A673 (cell line): Measurements from ENCODE around the gene PAK1. TPM values are rescaled to one million over a fixed set of nuclear protein-coding genes. Genes with fewer than 3 reads are reported as not detected.

Source experiments
- BruUV-seq: library from RNA; stranded (reverse); fragments of 400-500 nt; replicated peaks from 2 replicates; lab custom pipeline; 2021; lab: Mats Ljungman, UMichigan
- CTCF ChIA-PET: fragments of 300-600 bp; sonication (Branson Sonifier 250); formaldehyde crosslinking; loops from one replicate; lab custom pipeline; 2022; ENCODE audit warnings: antibody characterized with exemption; lab: Charles Lee
- POLR2A ChIA-PET: fragments of 300-600 bp; sonication (Branson Sonifier 250); formaldehyde crosslinking; loops from one replicate; lab custom pipeline; 2022; ENCODE audit warnings: antibody characterized with exemption; ENCODE audit not compliant: low non-redundant PET; lab: Charles Lee
- DNase-seq: peaks from one replicate; pipeline ENCODE4 v3.0.0-alpha.2; 2015; ENCODE audit warnings: low spot score
- H3K27ac ChIP-seq: fragments of 200-600 bp; sonication (generic); 2 replicates; pipeline ENCODE4 v1.5.1; 2016; ENCODE audit warnings: mixed run types, low read depth, mild to moderate bottlenecking, mixed read lengths, antibody characterized with exemption, low read length; ENCODE audit not compliant: poor library complexity, severe bottlenecking
- H3K27me3 ChIP-seq: fragments of 200-600 bp; sonication (generic); replicated peaks from 2 replicates; pipeline ENCODE4 v1.6.1; 2017; ENCODE audit warnings: mixed run types, low read depth, mild to moderate bottlenecking, mixed read lengths, antibody characterized with exemption, low read length; ENCODE audit not compliant: insufficient read depth, poor library complexity
- H3K36me3 ChIP-seq: fragments of 200-600 bp; sonication (generic); 2 replicates; pipeline ENCODE4 v1.6.1; 2016; ENCODE audit warnings: mixed run types, mild to moderate bottlenecking, mixed read lengths, antibody characterized with exemption, low read length; ENCODE audit not compliant: insufficient read depth, poor library complexity, severe bottlenecking
- H3K4me1 ChIP-seq: fragments of 200-600 bp; sonication (generic); 2 replicates; pipeline ENCODE4 v1.6.1; 2017; ENCODE audit warnings: mixed run types, mild to moderate bottlenecking, mixed read lengths, antibody characterized with exemption, low read length; ENCODE audit not compliant: insufficient read depth, poor library complexity, severe bottlenecking
- H3K4me3 ChIP-seq: fragments of 200-600 bp; sonication (generic); 2 replicates; pipeline ENCODE4 v1.5.1; 2016; ENCODE audit warnings: low read depth, mixed run types, mild to moderate bottlenecking, mixed read lengths, low read length; ENCODE audit not compliant: poor library complexity, severe bottlenecking
- H3K9me3 ChIP-seq: fragments of 200-600 bp; sonication (generic); 2 replicates; pipeline ENCODE4 v1.6.1; 2016; ENCODE audit warnings: mixed run types, low read depth, mild to moderate bottlenecking, mixed read lengths, antibody characterized with exemption, low read length; ENCODE audit not compliant: poor library complexity, severe bottlenecking
- EZH2 ChIP-seq: fragments of 200-600 bp; sonication (generic); IDR thresholded peaks from 2 replicates; pipeline ENCODE4 v1.6.1; 2017; ENCODE audit warnings: borderline replicate concordance, low read depth, mild to moderate bottlenecking, mixed read lengths, antibody characterized with exemption, low read length; ENCODE audit not compliant: poor library complexity, severe bottlenecking
- intact Hi-C: fragments of 100-400 bp; cut with micrococcal nuclease; formaldehyde crosslinking; loops from one replicate; pipeline ENCODE4 v1.10.0; 2022; ENCODE audit not compliant: unreplicated experiment
- total RNA-seq: library from RNA; stranded (reverse); gene quantifications from 2 replicates; pipeline ENCODE4 v1.2.3, GENCODE V29; 2021
- TF ChIP-seq, protein P1 (sequence below): fragments of 300-800, 200-600 bp; sonication (generic); conservative IDR thresholded peaks from 2 replicates; pipeline ENCODE4 v1.5.1; 2017; ENCODE audit warnings: low read depth, mild to moderate bottlenecking, antibody characterized with exemption, low read length, moderate library complexity, mixed read lengths

The PAK1 gene
- total RNA-seq, 1 experiment from 2014 or later = 44.2 TPM

DNA sequence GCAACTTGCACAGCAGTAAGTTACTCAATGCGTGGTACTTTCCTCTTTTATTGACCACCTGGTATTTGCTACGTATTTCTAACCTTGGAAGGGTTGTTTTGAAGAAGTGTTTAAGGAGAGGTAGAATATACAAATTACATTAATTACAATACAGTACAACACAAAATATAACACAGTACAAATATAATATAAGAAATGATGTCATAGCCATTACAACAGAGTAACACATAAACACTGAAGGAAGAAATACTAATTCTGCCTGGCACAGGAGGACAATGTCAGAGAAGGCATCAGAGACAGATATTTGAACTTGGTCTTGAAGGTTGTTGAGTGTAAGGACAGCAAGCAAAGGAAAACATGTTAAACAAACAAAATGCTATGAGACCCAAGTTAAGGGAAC lies 25.6 kb downstream of the PAK1 start:
- POLR2A ChIA-PET = no interaction called here
- Histone ChIP-seq H3K4me3 (no peak overlapping the region), H3K27me3 (no peaks in the 10 kb centered on the region), H3K36me3 (no peaks in the 10 kb centered on the region), H3K27ac (no peak overlapping the region), H3K9me3 (no peaks in the 10 kb centered on the region), H3K4me1 (no peaks in the 10 kb centered on the region)
- intact Hi-C loops = no loop called here
- DNase-seq = no peak
- BruUV-seq = no TSS peak
- CTCF ChIA-PET = no interaction called here
- no peak for TF ChIP-seq EZH2
- TF ChIP-seq, protein P1, sequence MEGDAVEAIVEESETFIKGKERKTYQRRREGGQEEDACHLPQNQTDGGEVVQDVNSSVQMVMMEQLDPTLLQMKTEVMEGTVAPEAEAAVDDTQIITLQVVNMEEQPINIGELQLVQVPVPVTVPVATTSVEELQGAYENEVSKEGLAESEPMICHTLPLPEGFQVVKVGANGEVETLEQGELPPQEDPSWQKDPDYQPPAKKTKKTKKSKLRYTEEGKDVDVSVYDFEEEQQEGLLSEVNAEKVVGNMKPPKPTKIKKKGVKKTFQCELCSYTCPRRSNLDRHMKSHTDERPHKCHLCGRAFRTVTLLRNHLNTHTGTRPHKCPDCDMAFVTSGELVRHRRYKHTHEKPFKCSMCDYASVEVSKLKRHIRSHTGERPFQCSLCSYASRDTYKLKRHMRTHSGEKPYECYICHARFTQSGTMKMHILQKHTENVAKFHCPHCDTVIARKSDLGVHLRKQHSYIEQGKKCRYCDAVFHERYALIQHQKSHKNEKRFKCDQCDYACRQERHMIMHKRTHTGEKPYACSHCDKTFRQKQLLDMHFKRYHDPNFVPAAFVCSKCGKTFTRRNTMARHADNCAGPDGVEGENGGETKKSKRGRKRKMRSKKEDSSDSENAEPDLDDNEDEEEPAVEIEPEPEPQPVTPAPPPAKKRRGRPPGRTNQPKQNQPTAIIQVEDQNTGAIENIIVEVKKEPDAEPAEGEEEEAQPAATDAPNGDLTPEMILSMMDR = no peak

DNA sequence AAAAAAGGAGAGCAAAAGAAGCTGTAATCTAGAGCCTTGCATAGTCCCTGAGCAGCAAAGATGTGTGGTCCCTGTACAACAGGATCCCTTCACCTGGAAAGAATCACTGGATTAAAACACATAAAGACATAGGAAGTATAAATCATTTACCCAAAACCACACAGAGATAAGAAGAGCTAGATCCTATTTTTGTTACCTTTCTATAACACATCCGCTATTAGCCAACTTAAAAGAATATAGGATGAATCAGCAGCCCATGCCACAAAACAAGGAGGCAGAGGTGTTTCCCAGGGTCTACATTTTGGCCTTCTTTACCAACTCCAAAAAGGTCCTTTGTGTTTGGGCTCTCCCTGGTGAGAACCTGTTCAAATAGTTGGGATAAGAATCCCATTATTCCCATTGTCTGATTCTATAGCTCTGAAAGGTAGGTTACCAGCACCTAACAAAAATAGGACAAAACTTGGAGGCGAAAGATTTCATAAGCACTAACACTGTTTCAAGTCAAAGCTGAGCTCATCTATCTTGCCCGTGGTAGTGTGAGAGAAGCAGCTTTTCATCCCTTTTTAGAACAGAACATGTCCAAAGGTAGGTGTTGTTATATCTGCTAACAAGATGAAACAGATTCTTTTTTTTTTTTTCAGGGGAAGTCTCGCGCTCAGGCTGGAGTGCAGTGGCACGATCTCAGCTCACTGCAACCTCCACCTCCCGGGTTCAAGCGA lies 26.8 kb downstream of the PAK1 start:
- no peak for TF ChIP-seq EZH2
- TF ChIP-seq, protein P1 = no peak
- Histone ChIP-seq H3K27me3 (no peaks in the 10 kb centered on the region), H3K4me1 (no peaks in the 10 kb centered on the region), H3K36me3 (no peaks in the 10 kb centered on the region), H3K9me3 (no peaks in the 10 kb centered on the region), H3K4me3 (no peak overlapping the region), H3K27ac (no peak overlapping the region)
- POLR2A ChIA-PET = interaction anchor here (0.6 kb wide), 1 partner anchor 33 kb away, joined by 3 read pairs; no protein-coding TSS in a partner anchor
- intact Hi-C loops = no loop called here
- CTCF ChIA-PET = interaction anchor here (0.6 to 0.7 kb wide), 2 partner anchors 114 to 133 kb away, joined by 3 to 14 read pairs; no protein-coding TSS in a partner anchor
- DNase-seq = no peak
- BruUV-seq = no TSS peak

DNA sequence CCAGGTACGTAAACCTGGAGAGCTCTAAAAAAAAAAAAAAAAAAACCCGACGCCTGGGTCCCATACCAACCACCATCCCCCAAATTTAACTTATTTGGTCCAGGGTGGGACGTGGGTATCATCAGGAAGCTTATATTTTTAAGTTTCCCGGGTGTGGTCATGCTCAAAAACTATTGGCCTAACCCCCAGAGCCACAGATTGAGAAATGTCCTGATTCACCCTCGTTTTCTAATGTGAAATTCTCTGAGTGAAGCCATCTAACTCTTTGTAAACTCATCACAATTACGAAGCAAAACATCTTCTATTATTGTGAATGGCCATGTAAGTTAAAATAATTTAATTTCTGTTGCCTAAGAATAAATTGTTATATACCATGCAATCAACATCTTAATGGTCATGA lies 29.6 kb downstream of the PAK1 start:
- TF ChIP-seq, protein P1 = no peak
- TF ChIP-seq EZH2 = no peak

More for the DNA sequence above, 29.6 kb downstream of the PAK1 start:
- ChIA-PET POLR2A (interaction anchor here (0.6 kb wide), 1 partner anchor 28 kb away, joined by 7 read pairs; no protein-coding TSS in a partner anchor), CTCF (no interaction called here)
- H3K27ac ChIP-seq = no peak overlapping the region
- no peaks in the 10 kb centered on the region for H3K9me3 ChIP-seq
- H3K27me3 ChIP-seq = no peaks in the 10 kb centered on the region
- no peak overlapping the region for H3K4me3 ChIP-seq
- intact Hi-C loops = no loop called here
- BruUV-seq = no TSS peak
- DNase-seq = no peak
- H3K4me1 ChIP-seq = no peaks in the 10 kb centered on the region
- H3K36me3 ChIP-seq = no peaks in the 10 kb centered on the region
